ENCODE measurements around the gene CGB3.
"Not testable (repeated sequence)": the region's sequence is repeated elsewhere in the genome, so short reads cannot be mapped to it uniquely, and the experiment has no call there.

CGB3 gene

GRCh38 chr19:49042666-49043065 is 18.5 kb upstream of the CGB3 start:
- not testable (repeated sequence) for DNase-seq (ENCODE audit: low read depth in 2 of 2, low spot score in 1 of 2)

- no peak for DNase-seq (ENCODE audit: low read depth in 2 of 2, low spot score in 1 of 2)
Measured at GRCh38 chr19:49042177-49042576, 18.0 kb upstream of the CGB3 start.

- DNase-seq (ENCODE audit: low read depth in 2 of 2, low spot score in 1 of 2): not testable (repeated sequence)
Measured at GRCh38 chr19:49039736-49040135, 15.6 kb upstream of the CGB3 start.

GRCh38 chr19:49038557-49039276 is 14.6 kb upstream of the CGB3 start:
- DNase-seq (ENCODE audit: low read depth in 2 of 2, low spot score in 1 of 2): not testable (repeated sequence)

- DNase-seq (ENCODE audit: low read depth in 2 of 2, low spot score in 1 of 2): not testable (repeated sequence)
Measured at GRCh38 chr19:49038111-49038510, 14.0 kb upstream of the CGB3 start.

GRCh38 chr19:49036815-49037214 is 12.7 kb upstream of the CGB3 start, which contains the start of gene CGB1:
Gene CGB1, minus strand, starts transcription at chr19:49036895. Its CDS starts 184 bp downstream, at chr19:49036711.
- DNase-seq (ENCODE audit: low read depth in 2 of 2, low spot score in 1 of 2): not testable (repeated sequence)

- peak in 1 of 2 donors; percentile 30 for DNase-seq (ENCODE audit: low read depth in 2 of 2, low spot score in 1 of 2)
Measured at GRCh38 chr19:49031642-49032301, 7.6 kb upstream of the CGB3 start, which contains the start of gene CGB2. Gene CGB2, plus strand, starts transcription at chr19:49031890. Its CDS starts 206 bp downstream, at chr19:49032096.

- not testable (repeated sequence) for DNase-seq (ENCODE audit: low read depth in 2 of 2, low spot score in 1 of 2)
Measured at GRCh38 chr19:49030323-49030722, 6.2 kb upstream of the CGB3 start.

- DNase-seq (ENCODE audit: low read depth in 2 of 2, low spot score in 1 of 2): not testable (repeated sequence)
Measured at GRCh38 chr19:49029749-49030148, 5.6 kb upstream of the CGB3 start.

- not testable (repeated sequence) for DNase-seq (ENCODE audit: low read depth in 2 of 2, low spot score in 1 of 2)
Measured at GRCh38 chr19:49028686-49029085, 4.6 kb upstream of the CGB3 start.

GRCh38 chr19:49025599-49025998 is 1.5 kb upstream of the CGB3 start:
- not testable (repeated sequence) for DNase-seq (ENCODE audit: low read depth in 2 of 2, low spot score in 1 of 2)

GRCh38 chr19:49025088-49025487 is 955 bp upstream of the CGB3 start:
- DNase-seq (ENCODE audit: low read depth in 2 of 2, low spot score in 1 of 2): not testable (repeated sequence)

- DNase-seq (ENCODE audit: low read depth in 2 of 2, low spot score in 1 of 2): no peak
Measured at GRCh38 chr19:49022116-49022515, 2.0 kb downstream of the CGB3 start.

GRCh38 chr19:49020931-49021895 is 2.9 kb downstream of the CGB3 start:
- no peak for DNase-seq (ENCODE audit: low read depth in 2 of 2, low spot score in 1 of 2)

GRCh38 chr19:49020342-49020741 is 3.8 kb downstream of the CGB3 start:
- no peak for DNase-seq (ENCODE audit: low read depth in 2 of 2, low spot score in 1 of 2)

- DNase-seq (ENCODE audit: low read depth in 2 of 2, low spot score in 1 of 2): peak; percentile 27 to 28
Measured at GRCh38 chr19:49019242-49019932, 4.7 kb downstream of the CGB3 start.

- not testable (repeated sequence) for DNase-seq (ENCODE audit: low read depth in 2 of 2, low spot score in 1 of 2)
Measured at GRCh38 chr19:49018388-49019241, 5.5 kb downstream of the CGB3 start.

GRCh38 chr19:49017666-49018351 is 6.3 kb downstream of the CGB3 start:
- peak in 1 of 2 donors; percentile 32 for DNase-seq (ENCODE audit: low read depth in 2 of 2, low spot score in 1 of 2)
